Embryonic facial prominence (tissue), 1 donor: ENCODE data around the gene CACNA1S.

ENCODE experiments used
- DNase-seq: peaks from one replicate; pipeline ENCODE4 v3.0.0-alpha.2; 2016; ENCODE audit errors: extremely low spot score

Gene CACNA1S

GRCh38 chr1:201062511-201063091, 49.6 kb downstream of the CACNA1S start:
- no peak for DNase-seq

DNA sequence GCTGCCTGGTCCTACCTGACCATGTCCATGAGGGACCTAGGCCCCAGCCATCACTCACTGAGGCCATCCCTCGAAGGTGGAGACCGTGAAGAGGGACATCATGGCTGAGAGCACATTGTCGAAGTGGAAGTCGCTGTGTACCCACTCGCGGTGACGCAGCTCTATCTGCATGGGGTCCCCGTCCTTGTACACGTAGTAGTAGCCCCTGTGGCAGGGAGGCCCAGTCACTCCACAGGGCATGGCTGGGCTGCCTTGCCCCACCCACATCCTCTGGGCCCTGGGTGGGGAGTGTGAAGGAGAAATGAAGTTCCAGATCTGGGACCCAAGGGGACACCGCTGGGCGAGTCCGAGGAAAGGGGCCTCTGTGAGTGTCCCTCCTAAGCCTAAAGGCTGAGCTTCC, 50.3 kb downstream of the CACNA1S start:
- no peak for DNase-seq

DNA sequence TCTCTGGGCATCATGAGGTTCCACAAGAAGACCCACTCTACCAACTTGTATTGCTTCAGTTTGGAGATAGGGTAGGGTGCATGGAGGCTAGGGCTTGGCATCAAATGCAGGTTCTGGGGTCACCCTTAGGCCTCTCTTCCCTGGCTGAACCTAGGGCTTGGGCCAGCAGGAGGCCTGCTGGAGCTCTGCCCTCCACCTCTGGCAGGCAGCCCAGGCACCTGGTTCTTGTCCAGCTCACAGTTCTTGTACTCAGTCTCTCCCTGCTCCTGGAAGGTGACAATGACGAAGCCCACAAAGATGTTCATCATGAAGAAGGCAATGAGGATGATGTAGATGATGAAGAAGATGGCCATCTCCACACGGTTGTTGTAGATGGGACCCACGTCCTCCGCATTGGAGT, 51.2 kb downstream of the CACNA1S start:
- no peak for DNase-seq

DNA sequence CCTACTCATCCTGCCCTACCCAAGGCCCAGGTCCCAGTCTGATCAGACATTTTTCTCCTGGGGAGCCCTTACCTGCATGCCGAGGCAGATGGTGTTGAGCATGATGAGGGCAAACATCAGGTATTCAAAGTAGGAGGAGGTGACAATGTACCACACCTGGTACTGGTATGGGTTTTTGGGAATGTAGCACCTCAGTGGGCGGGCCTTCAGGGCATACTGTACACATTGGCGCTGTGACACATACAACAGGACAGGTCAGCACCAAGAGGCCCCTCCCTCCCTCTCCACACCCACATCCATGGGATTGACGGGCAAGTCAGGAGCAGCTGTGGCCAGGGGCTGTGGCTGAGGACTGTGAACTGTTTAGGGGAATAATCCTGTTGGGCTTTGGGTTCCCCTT, 51.6 kb downstream of the CACNA1S start:
- DNase-seq = no peak

DNA sequence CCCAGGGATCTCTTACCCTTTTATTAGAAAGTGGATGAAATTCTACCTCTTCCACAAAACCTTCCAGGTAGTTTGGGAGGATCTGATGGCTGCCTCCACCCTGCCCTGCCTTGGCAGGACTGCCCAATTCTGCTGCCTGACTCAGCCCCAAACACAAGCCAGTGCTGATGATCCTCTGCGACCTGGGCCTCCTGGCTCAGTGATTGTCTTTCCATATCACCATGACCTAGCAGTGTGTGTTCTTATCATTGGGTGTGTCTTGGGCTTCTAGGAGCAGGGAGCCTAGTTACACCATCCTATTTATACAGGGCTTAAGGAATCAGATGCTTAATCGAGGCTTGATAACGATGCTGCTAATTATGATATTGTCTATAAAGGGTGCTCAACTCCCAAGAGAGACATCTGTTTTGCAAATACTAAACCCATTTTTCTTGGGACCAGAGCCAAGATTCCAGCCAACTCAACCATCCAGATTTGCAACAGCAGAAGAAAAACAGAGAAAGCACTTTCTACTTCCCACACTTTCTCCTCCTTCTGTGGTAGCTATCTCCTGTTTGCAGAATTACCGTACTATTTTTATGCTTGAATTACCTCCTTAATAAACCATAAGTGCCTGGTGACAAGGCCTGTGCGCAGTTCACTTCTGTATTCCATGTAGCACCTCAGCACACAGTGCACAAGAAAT, 52.2 kb downstream of the CACNA1S start:
- no peak for DNase-seq

DNA sequence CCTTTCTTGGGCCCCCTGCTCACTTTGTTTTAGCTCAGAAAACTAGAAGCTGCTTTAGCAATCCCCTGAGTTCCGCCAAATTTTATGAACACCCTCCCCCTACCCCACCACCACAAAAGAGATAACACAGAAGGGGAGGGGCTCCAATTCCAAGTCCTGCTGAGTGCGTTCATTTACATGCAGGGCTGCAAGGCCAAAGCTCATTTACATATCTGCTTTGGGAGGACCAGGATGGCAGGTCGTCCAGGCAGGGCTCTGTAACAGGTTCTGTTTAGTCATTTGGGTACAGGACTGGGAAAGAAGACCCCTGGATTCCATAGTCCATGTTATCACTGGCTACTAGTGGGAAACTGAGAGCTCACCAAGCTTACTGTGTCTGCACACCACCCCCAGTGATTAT, 52.8 kb downstream of the CACNA1S start:
- DNase-seq = no peak

DNA sequence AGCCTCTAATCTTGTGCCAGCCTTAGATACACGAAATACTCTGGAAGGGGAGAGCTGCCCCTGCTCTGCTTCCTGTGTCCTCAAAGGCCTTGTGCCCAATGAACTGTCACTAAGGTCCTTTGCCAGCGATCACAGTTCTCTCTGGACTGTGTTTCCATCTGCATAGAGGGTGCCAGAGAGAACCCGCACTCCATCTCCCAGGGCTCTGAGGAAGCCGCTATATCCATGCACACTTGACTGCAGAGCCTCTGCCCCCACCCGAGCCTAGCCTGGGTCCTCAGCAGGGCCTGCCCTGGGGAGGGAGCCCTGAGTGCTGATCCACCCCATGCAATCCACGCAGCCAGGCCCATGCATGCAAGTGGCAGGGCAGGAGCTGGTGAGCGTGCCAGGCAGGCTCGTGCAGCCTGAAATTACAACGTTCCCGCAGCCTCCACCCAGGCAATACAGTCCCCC, 58.1 kb downstream of the CACNA1S start:
- no peak for DNase-seq

DNA sequence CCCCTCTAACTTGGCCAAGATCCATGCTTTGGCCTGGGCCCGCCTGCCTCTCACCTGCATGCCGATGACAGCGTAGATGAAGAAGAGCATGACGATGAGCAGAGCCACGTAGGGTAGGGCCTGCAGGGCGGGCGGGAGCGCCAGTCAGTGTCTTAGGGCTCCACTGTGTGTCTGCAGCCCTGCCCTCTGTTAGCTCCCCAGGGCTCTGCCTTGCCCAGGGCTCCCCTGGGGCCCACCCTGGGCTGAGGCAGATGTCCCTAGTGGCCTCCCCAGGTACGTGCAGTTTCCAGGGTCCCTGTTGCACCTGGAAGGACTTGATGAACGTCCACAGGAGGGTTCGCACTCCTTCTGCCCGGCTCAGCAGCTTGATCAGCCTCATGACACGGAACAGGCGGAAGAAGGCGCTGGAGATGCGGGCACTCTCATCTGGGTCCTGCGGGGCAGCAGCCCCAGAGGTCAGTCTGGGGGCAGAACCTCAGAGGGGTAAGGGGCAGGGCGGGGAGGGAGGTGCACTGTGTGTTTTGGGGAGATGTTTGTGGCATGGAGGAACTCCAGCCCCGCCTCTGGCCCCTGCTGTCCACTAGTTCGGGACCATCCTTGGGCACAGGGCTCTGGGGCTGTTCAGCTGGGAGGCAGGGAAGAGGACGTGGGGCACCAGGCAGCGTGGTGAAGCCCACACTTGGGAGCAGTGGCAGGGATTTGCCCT, 58.9 kb downstream of the CACNA1S start:
- no peak for DNase-seq

- DNase-seq = no peak
Observed at GRCh38 chr1:201051399-201051798, 60.8 kb downstream of the CACNA1S start.

GRCh38 chr1:201050515-201051277, 61.5 kb downstream of the CACNA1S start:
- no peak for DNase-seq

GRCh38 chr1:201049248-201049831, 62.9 kb downstream of the CACNA1S start:
- DNase-seq = no peak

GRCh38 chr1:201048521-201048920, 63.7 kb downstream of the CACNA1S start:
- no peak for DNase-seq

DNA sequence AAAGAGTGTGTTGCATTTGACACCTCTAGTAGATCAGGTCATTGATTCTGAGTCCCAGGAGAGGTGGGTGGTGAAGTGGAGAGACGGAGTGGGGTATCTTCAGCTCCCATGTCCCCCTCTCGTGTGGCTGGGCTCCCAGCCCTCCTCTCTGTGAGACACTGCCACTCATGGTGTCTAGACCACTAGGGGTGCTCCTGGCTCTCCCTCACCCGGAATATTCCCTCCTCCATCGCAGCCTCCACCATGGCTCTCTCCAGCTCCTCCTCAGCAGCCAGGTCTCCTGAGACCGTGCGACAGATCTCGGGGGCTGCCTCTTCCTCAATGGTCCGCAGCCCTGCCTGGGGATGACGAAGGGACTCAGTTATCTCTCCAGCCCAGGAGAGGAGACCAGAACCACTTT, 68.1 kb downstream of the CACNA1S start:
- DNase-seq = no peak

GRCh38 chr1:201042779-201043461, 69.3 kb downstream of the CACNA1S start:
- no peak for DNase-seq

DNA sequence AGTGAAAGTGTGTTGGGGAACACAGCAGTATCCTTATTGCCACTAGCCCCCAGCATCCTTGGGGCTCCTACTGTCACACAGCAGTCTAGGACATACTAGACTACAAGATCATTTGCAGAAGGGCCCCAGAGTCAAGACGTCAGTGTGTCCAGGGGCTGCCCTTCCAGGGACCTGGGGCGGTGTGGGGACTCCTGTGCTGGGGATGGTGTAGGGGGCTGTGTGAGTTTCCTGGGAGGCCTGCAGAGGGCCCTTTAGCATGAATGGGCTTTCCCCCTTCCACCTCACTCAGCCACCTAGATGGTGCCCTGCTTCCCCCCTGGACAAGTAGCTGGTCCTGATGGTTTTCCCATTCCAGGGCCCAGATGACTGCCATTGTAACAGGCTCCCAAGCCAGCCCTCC, 71.2 kb downstream of the CACNA1S start:
- no peak for DNase-seq

DNA sequence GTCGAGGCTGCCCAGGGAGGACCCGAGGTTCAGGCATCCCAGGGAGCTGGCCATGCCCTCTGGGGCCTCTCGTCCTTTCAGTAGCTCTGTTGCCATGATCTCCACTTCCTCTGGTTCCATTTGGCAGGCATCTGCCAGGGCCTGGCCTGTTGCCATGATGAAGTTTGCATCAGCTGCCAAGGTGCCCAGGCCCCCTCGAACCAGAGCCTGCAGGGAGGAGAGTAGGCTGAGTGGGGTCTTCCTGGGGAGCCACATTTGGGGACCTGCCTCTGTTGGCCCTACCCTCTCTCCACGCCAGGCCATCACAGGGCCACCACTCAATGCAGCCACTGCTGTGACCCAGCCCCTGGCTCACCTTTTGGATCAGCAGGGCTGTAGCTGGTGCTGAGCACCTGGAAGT, 72.3 kb downstream of the CACNA1S start:
- no peak for DNase-seq

DNA sequence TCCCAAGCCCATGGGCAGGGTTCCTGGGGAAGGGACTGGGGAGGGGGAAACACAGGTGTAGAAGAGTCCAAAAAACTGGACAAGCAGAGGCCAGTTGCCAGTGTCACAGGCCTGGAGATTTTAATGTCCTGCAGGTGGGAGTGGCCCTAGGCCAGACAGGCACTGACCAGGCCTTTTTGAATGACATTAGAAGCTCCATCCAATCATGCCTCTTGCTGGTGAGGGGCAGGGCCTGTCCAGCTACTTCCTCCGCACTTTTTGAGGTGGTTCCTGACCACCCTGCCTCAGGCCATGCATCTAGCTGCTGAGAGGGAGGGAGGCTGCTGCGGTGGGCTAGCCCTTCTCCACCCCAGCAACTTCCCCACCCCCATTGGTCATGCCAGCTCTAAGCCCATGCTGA, 72.8 kb downstream of the CACNA1S start:
- no peak for DNase-seq

DNA sequence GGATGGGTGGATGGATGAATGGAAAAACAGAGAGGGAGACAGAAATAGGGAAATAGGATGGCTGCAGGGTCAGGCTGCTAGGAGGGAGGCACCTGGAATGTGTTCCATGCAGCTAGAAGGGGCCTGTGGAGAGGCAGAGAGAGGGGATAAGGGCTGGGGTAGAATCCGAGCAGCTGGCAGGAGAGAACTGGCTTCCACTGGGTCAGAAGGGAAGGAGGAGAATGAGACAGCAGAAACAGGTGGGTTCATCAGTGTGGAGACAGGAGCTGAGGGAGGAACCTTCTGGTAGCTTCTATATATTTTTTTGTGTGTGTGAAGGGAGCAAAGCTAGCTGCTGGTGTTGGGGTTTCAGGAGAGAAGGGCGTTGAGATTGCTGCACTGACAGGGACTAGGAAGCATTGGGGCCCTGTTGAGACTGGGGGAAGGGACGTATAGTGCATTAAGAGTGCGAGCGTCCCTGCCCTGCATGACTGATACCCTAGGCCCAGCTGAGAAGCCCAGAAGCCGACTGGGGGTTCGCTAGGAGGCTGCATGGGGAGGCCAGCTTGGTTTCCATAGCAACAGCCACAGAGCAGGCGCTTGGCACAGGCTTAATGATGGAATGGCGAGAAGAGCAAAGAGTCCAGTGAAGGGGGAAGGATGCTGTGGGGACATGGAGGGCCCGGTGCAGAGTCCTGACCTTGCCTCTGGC, 73.9 kb downstream of the CACNA1S start:
- no peak for DNase-seq

DNA sequence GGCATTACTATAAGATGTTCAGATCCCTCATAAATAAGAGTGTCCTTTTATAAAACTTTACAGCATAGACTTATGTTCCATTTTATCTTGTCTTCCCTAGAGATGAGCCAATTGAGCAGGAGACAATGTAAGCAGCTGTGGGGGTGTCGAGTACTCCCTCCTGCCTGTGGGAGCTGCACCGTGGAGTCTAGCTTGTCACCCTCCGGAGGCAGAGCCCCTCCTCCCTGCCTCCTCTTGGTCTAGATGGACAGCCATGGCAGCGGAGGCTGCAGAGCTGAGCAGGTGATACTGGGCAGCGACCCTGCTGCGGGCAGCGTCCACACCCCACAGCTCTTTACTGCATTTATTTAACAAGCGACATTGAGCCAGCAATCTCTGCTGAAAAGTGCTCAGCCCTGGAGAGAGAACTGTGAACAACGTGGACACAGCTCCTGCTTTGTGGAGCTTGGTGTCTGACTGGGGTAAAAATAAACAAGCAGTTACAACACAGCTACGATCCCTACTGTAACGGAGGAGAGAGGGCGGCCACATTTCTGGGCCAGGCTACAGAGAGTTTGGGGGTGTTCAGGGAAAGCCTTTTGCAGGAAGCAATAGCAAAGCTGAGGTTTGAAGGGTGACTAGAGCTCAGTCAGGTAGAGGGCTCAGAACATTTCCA, 75.9 kb downstream of the CACNA1S start:
- no peak for DNase-seq

GRCh38 chr1:201034671-201035070, 77.6 kb downstream of the CACNA1S start:
- no peak for DNase-seq
